HG03460 (cell line): ENCODE results near the gene CHD2.
"Not testable (repeated sequence)": the region's sequence is repeated elsewhere in the genome, so short reads cannot be mapped to it uniquely, and the experiment has no call there.

ENCODE experiments used
- ATAC-seq: cut with Tn5 transposase; IDR thresholded peaks from one replicate; pipeline ENCODE4 v1.9.1; 2021; ENCODE audit not compliant: unreplicated experiment

CHD2 gene

DNA sequence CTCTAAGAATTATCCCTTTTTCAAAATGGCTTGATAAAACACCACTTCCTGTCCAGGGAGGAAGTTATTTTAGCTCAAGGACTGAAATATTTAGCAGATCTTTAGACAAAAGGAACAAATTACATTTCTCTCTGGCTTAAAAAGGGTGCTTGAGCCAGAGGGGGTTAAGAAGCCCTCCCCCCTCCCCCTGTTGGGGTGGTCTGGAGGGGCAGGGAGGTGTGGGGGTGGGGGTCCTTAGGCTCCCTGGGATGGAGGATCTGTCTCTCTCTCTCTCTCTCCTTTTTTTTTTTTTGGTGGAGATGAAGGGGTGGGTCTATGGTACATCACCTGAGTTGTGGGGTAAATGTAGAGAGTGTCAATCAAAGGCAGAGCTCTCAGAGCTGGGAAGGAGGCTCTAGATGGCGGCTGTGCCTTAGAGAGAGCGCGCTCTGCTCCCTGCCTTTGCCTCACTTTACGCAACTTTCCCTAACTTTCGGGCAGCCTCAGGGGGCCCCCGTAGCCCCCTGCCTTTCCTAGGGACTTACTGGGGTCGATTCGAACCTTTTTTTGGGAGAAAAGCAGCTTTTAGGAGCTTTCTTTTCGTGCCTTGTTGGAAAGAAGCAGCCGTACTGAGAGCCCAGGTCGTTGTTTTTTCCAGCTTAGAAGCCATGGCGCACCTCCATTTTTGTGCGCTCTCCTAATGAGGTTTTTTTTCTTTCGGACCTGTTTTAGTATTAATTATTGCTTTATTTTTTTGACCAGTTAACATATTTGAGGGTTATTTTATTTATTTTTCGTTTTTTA, at the start of gene CHD2:
Gene CHD2, plus strand, starts transcription at position 377 of the 783 bp plus-strand sequence. CDS start 914 bp downstream, outside the sequence.
- peak; percentile 69 for ATAC-seq

DNA sequence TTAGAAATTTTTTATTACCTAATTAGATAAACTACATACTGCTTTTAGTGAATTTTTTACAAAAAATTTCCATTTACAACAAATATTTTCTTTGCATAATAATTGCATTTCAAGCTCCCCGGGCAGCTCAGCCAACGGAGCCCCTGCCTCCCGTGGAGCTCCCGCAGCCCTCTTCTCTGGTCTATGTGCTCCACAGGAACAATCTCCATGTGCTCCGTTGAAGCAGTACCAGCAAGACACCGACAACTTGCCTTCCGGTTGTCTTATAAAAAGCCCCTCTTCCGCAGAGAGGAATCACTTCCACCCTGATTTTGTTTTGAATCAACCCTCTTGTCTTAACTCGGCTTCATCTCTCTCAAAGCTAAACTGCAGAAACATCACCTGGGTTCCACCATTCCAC, 46.9 kb upstream of the CHD2 start:
- no peak for ATAC-seq

DNA sequence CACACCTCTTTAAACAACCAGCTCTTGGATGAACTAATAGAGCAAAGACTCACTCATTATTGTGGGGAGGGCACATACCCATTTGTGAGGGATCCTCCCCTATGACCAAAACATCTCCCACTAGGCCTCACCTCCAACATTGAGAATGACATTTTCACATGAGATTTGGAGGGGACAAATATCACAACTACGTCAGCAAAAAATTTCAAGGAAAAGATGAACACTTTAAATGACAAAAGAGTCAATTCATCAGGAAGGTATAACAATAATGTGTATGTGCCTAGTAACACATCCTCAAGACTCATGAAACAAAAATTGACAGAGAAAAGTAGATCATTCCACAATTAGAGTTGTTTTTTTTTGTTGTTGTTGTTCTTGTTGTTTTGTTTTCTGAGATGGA, 38.4 kb upstream of the CHD2 start:
- no peak for ATAC-seq

DNA sequence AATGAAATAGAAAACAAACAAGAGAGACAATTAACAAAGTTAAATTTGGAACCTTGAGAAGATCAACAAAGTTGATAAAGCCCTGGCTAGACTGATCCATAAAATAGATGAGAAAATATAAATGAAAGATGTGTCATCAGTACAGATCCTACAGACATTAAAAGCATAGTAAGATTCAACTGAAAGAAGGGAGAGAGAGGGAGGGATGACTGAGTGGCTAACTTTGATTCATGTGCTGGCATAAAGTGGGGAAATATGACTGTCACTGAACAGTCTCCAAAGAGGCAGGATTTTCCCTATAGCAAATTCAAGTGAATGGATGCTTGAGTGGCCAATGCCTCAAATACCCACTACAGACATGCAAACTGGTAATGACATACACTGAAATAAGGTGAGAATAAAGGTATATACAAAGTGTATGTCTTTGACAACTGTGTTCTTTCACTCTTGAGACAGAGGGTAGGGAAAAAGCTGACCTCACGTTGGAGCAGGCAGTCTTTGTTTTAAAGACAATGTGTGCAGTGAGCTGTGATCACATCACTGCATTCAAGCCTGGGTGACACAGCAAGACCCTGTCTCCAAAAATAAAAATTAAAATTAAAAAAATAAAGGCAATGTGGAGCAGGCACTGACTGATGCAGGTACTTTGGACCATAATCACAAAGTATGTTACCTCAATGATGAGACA, 35.9 kb upstream of the CHD2 start:
- ATAC-seq, result no peak

DNA sequence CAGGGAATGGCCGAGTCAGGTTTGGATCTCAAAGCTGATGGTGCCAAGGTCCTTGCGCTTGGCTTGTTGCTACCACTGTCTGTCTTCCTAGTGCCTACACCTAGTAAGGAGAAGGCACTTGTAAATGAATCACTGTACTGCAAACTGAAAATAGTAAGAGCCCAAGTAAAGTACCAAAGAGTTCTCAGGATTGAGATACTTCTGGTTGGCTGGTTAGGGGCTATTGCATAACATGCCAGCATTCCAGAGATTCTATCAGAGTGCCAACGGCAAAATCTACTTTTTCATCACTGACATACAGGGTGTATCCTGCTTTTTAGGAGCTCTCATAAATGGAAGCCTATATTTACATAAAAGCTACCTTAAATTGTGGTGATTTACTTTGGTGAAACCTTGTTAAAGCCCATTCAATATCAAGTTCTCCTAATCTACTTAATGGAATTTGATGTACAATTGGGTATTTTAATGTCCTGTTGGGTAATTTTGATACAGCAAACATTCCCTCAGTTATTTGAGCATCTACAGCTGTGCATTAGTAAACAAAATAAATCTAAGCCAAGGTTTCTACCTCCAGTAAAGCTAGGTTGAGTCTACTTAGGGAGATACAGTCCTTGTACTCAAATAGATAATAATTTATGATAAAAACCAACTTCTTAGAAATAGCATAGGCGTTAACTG, 30.7 kb upstream of the CHD2 start:
- no peak for ATAC-seq

DNA sequence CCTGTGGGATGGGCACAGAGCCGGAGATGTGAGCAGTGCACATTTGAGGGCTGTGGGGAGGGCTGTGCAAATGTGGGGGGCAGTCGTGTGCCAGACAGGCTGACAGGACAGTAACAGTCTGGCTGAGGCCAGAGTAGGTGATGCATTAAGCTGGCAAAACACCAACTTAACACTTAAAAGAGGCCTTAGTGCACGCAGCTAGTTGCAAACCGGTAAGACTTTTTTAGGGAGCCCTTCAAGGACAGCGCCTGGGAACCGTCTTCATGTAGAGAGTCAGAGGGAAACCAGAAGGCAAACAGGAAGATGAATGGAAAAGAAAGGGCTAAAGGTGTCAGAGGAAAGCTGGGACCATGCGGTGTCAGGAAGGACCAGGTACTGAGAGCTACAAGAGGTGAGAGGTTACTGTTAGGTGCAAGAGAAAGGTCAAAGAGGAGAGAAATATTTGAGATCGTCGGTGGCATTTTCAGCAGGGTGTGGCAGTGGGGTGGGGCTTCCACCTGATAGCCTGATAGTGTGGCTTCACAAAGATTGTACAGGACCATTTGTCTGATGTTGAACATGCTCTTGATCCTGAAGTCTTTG, 30.0 kb upstream of the CHD2 start:
- ATAC-seq, result no peak

DNA sequence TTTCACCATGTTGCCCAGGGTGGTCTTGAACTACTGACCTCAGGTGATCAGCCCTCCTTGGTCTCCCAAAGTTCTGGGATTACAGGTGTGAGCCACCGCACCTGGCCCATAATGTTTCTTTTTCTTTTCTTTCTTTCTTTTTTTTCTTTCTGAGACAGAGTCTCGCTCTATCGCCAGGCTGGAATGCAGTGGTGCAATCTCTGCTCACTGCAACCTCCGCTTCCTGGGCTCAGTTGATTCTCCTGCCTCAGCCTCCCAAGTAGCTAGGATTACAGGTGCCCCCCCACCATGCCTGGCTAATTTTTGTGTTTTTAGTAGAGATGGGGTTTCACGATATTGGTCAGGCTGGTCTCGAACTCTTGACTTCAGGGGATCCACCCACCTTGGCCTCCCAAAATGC, 27.2 kb upstream of the CHD2 start:
- not testable (repeated sequence) for ATAC-seq

DNA sequence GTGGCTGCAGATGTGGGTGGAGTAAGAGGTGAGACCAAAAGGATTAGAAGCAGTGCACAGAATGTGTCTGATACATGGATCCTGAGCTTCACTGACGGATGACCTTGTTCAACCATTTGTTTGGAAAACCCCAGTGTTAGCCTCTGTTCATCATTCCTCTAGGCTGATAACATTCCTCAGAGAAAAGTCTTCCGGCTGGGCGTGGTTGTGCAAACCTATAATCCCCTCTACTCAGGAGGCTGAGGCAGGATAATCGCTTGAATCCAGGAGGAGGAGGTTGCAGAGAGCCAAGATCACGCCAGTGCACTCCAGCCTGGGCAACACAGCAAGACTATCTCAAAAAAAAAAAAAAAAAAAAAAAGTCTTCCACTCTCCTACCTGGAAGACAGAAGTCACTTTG, 23.1 kb upstream of the CHD2 start:
- no peak for ATAC-seq

DNA sequence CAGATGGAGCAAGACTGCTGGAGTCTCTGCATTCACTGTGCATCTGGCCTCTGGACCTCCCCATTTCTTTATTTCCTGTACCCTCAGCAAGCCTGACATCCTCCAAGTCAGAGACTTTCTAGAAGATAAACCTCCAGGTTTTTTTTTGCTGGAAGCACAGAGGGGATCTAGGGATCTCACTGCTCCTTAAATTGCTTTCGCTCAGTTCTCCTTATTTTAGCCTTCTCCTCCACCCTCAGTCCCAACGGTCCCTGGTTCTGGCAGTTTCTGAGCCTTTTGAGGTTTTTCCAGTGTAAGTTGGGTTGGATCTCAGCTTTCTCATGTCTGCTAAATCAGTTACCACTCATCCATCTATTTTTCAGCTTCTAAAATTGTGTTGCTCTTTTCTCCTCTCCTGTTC, 22.7 kb upstream of the CHD2 start:
- no peak for ATAC-seq

DNA sequence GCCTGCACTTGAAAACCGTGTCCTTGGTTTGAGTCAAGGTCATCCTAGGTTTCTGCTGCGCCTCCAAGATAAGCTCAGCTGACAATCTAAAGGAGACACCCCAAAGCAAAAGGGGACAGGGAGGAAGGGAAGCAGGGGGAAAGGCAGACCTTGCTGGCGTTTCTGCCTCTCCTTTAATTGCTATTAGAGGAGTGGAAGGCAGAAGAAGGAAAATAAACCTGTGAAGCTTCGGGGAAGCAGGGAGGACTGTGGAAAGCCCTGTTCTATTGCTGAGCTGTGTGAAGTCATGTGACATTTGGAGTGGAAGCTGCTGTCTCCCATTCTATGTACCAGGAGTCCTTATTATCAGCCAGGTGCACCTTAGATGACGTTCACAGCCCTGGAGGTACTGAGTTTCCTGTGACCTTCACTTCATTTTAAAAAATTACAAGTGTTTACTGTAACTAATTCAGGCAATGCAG, 21.5 kb upstream of the CHD2 start:
- ATAC-seq, result no peak

DNA sequence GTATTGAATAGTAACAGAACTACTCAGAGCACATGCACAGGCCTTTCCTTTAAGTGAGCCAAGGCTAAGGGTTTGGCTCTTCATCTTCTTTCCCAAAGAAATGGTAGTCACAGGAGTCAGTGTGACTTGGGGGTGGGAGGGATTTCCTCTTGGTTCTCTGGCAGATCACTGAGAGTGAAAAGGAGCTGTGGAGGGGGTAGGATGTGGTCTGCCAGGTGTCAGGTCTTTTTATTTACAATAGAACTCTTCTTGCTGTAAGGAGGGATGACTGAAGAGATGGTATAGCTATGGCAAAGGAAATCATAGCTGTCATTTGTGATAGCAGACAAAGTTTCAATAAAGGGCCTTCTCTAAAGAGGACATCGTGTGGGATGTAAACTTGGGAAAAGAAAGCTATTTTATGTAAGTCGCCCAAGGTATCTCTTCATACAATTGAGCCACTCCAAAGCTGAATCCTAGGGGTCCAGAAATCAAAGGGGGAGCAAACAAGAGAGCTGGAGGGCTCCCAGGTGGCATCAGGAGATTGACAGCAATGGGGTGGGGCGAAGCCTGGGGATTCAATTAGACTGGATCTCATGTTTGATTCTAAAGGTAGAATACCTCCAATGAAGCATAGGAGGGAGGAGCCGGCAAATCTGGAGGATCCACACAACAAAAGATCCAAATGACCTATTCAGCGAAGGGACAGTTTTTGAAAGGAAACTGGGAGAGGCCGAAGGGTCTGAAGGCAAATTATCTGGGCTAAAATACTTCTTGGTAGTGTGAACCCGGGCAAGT, 20.0 kb upstream of the CHD2 start:
- no peak for ATAC-seq

DNA sequence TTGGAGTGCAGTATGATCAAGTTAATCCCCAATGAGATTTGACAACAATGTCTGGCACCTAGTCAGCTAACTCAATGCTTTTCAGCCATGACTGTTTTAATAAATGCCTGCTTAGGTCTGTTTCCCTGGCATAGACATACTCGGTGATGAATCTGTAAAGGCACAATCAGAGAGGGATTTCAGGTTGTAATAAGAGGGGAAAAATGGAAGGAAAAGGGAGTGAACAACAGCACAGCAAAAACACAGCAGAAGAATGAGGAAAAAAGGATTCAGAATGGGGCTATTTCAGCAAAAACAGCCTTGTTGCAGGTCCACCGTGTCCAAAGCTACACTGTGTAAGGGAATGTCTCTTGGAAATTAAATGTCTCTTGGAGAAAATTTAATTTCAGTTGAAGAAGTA, 19.3 kb upstream of the CHD2 start:
- ATAC-seq, result no peak

DNA sequence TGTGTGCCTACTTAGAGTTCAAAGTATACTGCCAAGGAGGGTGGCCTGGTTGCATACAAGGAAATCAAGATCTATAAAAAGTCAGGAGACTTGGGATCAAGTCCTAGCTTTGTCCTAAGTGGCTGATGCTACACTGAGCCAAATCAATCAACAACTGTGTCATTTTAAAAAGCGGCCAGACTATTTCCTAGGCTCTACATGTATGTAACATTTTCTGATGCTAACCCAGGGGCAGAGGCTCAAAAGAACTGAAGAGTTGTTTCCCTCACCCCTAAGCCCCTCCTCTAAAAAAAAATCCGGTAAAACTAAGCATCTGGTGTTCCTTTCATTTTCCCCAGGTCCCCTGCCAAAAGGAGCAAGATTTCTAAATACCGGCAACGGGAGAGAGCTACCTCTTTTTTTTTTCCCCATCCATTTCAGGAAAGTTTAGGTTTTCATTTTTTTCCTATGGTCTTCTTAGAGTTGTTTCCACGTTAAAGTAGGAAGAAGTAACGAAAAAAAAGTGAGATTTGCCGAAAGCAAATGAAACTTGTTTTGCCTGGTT, 18.8 kb upstream of the CHD2 start:
- no peak for ATAC-seq

DNA sequence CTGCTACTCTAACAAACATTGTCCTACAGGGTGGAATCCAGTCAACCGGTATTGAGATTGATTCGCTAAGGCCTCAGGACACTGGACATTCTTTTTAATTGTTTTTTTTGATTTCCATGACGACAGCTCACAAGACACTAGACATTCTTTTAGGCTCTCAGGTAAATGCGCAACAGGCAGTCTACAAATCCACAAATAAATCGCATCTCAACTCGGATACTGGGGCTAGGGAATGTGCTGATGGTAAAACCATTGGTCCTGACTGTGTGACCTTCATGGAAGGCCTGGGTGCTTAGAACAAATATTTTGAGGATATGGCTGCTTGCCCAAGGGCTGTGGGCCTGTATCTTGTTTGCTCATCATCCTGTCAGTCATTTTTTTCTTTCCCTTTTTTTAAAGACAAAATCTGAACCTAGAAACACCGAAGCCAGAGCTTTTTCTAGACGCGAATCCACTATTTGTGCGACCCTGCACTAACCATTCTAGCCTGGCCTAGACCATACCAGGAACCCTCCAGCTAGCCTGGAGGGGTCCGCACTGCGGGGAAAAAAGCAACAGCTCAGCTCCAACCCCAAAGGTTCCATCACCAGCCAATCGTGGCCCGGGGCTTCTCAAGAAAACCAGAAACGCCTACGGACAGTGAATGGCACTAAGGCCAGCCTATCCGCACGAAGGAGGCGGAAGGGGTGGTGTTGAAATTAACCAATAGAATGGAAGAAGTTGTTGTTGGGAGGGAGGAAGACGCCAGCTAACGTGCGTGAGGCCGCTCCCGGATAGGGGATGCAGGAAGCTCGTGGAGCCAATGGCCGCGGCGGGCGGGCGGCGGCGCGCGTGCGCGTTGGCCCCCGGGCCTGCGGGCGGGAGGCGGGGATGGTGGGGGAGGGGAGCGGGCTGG, 18.1 kb upstream of the CHD2 start:
- ATAC-seq, result peak; percentile 93

DNA sequence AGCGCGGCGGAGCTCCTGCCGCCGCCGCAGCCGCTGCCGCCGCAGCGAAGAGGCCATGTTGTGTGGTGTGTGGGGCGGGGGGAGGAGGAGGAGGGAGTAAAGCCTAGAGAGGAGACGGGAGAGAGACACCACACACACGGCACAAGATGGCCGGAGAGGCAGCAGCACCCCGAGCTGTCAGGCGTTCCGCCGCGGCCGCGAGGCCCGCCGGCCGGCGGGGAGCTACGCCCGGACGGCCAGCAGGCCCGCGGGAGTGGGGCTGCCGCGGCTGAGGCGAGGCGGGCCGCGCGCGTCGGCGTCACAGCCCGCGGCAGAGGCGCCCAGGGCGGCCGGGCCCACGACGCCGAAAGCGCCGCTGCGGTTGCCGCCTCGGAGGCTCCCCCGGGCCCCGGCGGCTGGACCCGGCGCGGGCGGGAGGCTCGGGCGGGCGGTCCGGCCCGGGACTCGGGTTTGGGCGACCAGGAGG, 17.4 kb upstream of the CHD2 start:
- peak; percentile 56 for ATAC-seq

DNA sequence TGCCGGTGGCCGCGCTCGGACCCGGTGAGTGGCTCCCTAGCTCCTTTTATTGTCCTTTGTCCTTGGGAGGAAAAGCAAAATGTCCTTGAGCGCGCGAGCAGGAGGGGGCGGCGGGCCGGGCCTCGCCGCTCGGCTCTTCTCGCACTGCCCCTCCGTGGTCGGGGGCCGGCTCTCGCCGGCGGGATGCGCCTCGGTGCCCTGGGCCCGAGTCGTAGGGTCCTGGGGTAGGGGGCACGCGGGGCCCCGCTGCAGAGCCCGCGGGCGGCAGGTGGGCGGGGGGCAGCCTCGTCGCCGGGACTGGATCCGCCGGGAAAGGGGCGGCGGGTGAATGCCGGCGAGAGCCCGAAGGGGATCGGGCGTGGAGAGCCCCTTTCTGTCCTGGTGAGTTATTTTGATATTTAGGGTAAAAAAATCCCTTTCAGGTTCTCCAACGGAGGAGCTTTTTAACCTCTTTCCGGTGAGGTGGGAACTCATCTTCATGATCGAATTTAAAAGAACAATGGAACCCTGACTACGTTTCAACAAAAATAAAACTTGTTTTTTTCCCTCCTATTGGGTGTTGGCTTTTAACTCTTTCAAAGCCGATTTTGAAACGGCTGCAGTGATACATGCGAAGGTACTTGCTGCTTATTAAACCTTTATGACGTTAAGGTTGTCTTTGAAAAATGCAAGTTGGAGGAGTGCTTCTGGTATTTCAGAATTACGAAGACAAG, 16.8 kb upstream of the CHD2 start:
- ATAC-seq, result no peak

DNA sequence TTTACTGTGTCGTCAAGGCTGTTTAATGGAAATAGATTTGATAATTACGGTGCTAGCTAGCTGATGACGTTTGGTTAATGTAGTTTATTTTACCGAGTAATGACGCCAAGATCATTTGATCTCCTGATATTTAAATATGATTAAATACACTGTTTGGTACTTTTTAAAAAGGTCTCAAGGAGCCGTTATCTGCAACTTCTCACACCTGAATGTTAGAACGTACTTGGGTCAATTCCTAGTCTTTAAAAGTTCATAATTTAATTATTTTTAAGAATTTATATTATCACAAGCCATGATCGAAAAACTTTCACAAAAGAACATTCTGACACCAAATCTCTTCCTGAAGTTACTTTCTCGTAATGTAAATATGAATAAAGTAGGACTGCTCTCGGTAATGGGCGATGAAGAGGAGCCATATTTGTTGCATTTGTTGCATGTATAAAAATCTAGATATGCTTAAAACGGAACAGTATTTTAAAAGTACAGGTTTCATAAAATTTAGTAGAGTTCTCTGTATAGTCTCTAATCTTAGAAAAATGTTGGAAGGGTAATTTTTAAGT, 16.2 kb upstream of the CHD2 start:
- ATAC-seq, result no peak

DNA sequence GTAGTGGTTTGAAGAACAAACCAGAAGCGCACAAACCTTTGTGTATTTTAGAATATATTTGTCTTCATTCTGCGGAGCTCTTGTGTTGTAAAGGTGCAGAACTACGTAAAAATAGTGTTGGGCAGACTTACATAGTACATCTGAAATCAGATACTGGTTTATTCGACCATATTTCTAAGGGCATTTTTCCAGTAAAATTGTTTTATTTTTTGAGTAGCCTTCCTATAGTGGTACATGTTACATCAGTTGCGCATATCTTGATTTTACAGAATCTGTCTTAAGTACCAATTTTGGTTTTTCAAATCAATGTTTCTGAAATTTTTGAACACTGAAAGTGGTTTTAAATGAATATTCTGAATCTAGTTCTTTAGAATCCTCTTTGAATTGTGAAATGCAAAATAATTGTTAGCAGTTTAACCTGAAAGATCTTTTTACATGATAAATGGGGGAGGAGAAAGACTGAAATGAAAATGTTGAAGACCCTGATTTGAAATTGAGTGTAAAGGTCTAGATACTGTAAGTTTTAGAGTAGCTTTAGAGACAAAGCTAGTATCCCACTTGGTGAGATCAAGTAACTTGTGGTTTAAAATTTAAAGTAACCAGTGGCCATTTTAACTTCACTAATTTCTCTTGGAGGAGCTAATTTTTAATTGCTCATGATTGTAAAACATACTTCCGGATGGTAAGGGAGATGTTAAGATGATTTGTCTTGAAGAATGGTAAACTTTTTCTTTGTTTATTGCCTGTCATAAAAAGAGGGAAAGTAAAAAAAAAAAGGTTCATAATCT, 15.5 kb upstream of the CHD2 start:
- no peak for ATAC-seq
